HG02610 (cell line): ENCODE data around the gene STXBP6.

Experiments used
- ATAC-seq: cut with Tn5 transposase; IDR thresholded peaks from one replicate; pipeline ENCODE4 v1.9.1; 2021; ENCODE audit warnings: mild to moderate bottlenecking, moderate library complexity; ENCODE audit not compliant: unreplicated experiment

The STXBP6 gene

DNA sequence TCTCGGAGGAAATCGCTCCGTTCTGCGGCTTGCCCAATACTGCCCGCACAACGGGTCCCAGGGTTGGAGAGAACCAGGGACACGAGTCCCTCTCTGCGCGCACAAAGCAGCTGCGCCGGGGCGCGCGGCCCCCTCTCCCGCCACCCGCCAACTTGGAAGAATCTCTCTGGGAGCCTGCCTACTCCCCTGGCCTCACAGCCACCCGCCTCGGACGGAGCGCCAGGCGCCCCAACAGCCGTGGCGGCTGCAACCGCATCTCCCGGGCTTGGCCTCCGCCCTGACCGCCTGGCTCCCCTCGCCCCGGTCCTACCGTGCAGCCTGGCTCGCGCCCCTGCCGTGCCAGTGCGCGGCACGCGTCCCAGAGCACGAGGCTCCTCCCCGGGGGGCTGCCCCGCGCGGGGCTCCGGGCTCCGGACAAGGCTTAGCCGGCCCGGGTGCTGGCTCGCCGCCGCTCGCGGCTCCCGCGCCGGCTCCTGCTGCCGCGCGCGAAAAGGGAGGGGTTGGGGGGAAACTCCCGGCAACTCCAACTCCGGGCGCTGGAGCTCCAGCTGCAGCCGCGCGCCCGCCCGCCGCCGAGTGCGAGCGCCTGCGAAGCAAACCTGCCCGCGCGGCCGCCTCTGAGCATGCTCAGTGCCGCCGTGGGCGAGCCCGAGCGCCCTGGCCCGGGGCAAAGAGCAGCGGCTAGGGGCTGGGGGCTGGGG, at the start of gene STXBP6:
STXBP6 (minus strand) TSS at position 580 of the 701 bp plus-strand sequence. CDS start 75,329 bp downstream, outside the sequence.
- ATAC-seq, result no peak

DNA sequence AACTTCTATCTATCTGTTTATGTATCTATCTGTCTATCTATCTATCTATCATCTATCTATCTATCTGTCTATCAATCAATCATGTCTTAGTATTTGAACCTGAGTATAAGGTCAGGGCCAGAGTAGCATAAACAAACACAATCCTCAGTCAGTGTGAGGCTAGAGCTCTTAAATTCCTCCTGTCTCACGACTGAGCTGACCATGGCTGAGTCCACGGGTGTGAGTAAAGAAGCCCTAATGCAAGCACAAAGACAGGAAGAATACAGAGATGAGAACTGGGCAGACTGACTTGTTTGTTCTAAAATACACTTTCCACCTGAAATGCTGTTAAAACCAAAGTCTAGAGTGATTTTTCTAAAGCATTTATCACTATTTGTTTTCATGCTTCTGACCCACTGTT, 47.2 kb upstream of the STXBP6 start:
- no peak for ATAC-seq

DNA sequence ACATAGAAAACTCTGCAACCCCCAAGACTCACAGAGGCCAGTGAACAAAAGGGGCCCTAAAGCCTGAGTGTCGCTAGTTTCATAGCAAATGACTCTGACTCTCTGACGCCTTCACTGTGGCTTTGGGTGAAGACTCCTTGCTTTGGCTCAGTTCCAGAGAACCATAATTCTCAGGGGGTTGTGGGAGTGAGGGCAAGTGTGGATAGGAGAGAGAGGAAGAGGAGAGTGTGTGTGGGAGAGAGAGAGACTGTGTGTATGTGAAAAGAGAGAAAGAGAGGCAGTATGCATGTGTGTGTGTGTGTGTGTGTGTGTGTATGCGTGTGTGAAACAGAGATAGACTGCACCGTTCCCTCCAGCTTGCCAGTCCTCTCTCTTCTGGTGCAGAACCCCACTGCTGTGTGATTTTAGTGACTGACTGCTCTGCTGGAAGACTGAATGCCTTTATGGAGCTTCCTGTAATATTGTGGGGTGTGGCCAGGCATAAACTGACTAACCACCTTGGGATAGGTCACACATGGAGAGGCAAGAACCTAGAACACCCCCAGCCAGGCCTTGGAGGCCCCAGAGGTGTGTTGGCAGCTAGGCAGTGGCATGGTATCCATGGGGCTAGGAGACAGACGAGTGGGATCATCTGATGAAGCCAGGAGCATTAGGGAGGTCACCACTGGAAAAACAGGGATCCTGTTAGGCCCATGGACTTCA, 45.9 kb upstream of the STXBP6 start:
- no peak for ATAC-seq

DNA sequence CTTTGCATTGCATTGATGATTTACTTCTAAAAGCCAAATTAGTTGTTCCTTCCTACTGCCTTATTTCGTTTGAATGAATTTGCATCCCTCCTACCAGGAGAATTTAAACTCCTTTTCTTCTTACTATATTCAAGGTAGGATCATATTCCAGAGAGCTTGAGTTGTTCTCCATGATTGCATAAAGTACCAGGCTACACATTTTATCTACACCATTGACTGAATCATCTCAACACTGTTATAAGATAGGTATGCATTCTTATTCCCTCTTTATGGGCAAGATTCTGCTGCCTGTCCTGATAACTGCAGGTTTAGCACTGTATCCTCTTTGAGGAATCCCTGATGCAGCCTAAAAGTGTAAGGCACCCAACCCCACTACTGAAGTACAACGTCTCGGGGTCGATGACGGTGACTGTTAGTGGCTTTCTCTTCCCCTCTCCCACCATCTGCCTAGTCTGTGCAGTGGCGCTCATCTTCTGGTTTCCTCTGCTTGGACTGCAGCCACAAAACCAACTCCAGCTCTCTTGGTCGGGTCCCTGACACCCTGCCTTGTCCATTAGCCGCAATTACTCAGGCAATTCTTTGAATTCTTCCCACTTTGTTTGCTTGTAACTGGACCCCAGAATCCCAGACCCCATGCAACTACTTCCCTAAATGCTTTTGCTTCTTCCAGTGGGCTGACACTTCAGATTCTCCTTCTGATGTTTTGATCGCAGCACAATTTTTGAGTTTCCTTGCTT, 44.4 kb upstream of the STXBP6 start:
- no peak for ATAC-seq

DNA sequence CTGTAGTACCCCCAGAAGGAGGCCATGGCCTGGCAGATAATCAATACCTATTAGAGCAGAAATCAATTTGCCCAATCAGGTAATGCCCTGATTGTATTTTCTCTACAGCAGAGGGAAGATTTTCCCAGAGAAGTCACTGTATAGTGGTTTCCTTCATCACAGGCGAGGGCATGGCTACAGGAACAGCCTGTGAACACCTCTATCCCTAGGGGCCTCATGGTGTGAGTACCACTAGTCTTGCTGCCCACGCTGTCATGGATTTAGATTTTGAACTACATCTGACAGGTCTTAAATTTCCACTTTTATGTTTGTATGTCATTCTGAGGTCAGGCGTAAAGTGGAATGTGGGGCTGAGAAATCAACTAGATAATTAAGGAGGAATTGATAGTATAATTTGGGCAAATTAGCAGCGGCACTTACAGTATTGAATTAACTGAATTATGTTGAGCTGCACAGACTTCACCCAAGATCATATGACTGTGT, 42.4 kb upstream of the STXBP6 start:
- no peak for ATAC-seq

DNA sequence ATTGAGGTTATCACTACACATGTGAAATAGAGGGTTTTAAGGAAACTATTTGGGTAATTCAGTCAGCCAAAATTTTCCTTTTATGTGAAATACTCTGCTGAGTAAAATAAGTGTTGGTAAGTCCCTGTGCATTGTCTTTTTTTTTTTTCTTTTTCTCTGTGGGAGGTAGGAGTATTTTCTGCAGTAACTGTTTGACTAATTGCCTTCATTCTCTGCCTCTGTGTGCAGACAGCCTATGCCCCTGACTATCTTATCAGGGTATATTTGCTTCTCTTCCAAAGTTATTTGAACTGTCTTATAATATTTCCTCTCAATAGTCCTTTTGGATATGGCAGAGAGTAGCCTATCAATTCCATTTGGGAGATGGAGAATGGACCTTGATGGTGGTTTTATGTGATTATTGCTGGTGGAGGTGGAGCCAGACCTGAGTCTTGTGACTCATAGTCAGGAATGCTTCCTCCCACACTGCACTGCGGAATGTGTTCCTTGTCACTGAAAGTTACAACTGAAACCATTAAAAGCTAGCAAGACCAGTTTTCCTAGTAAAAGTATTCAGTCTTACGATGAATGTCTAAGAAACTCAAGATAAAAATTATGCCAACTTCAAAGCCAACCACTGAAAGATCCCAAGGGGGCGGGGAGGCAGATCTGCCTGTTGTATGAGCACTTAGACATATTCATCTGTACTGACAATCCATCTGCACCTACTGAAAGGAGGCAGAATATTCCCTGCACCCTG, 40.9 kb upstream of the STXBP6 start:
- no peak for ATAC-seq

DNA sequence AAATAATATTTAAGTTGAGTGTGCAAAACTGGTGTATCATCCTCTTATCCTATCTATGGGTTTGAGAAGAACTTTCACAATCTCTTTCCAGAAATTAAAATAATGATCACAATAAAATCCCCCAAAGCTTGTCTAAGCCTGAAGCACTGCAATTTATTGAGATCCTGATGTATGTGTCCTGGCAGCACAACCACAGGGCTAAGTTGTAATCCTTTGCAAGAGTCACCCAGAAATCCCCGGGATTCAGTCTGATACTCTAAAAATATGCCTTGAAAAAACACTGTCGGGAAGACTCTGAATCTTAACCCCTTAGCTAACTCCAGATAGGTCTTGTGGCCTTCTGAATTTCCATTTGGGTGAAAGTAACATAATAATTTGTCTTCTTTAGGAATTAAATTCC, 40.3 kb upstream of the STXBP6 start:
- no peak for ATAC-seq

DNA sequence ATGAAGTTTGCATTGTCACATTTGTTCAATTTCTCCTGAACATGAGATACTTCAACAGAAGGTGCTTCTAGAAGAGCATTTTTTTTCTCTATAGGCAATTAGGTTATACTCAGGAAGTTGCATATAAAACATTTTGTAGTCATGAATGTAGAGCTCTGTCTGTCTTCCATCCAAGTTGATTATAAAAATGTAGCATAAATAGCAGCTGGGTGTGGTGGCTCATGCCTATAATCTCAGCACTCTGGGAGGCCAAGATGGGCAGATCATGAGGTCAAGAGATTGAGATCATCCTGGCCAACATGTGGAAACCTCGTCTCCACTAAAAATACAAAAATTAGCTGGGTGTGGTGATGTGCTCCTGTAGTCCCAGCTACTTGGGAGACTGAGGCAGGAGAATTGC, 39.5 kb upstream of the STXBP6 start:
- ATAC-seq, result no peak

DNA sequence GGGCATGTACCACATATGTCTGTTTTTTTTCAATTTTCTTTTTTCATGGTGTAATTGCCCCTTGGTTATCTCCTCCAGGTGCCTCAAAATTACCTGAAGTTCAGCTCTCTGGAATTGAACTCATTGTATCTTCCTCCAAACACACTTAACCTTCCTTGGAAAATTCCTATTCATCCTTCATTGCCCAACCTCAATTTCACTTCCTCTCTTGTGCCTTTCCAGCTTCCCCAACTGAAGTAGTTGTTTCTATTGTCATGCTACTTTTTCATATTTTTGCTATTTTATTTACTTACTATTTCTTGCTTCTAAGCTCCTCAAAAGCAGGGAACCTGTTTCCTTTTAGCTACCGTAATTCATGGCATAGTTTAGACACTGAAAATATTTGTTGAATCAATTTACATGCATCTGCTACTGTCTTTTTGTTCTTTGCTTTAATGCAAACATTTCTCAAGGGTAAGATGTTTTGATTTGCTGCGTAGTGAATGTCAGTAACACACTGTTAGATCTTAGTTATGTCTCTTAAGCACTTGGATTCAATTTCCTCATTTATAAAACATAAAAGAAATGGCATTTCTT, 37.0 kb upstream of the STXBP6 start:
- no peak for ATAC-seq

DNA sequence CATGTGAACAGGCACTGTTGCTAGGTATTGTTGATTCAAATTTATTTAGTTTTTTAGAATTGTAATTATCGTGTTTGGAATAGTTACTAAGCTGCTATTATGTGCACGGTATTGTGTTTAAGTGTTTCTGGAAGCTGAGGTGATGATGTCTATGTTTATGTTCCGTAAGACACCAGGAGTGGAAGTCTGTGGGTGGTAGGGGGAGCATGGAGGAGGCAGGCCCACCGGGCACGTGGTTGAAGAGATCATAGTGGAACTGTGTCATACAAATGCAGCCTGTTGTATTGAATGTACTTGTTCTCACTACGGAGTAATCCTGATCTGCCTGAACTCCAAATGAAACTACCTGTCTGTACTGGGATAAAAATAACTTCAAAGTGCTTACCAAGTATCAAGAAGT, 36.1 kb upstream of the STXBP6 start:
- ATAC-seq, result no peak

DNA sequence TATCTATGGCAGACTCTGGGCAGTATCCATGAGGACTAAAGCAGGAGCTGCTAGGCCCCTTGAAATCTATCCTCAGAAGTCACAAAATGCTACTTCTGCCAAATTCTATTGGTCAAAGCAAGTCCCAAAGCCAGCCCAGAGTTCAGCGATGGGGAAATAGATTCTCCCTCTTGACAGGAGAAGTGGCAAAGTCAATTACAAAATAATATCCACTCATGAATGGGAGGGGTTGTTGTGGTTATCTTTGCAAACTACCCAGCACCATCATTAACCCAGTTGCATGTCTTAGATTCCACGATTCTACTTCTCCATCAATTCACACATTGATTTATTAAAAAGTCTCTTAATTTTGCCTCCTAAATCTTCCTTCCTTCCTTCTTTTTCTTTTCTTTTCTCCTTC, 30.7 kb upstream of the STXBP6 start:
- no peak for ATAC-seq

DNA sequence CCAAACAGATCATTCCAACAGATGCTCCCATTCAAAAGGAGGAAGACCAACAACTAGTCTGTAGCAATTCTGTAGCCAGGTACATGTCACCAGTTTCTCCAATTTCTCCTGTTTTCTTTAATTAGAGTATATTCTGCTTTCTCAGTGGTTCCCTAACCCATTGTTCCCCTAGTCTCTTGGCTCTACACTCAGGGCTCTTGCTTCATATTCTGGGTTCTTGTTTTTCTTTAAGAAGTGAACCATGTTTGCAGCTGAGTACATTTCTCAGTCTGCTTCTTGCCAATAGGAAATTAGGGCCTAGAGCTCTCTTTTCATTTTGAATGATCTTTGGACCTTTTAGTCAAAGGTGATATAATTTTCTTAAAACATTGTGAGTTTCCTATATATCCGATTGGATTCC, 29.4 kb upstream of the STXBP6 start:
- no peak for ATAC-seq

DNA sequence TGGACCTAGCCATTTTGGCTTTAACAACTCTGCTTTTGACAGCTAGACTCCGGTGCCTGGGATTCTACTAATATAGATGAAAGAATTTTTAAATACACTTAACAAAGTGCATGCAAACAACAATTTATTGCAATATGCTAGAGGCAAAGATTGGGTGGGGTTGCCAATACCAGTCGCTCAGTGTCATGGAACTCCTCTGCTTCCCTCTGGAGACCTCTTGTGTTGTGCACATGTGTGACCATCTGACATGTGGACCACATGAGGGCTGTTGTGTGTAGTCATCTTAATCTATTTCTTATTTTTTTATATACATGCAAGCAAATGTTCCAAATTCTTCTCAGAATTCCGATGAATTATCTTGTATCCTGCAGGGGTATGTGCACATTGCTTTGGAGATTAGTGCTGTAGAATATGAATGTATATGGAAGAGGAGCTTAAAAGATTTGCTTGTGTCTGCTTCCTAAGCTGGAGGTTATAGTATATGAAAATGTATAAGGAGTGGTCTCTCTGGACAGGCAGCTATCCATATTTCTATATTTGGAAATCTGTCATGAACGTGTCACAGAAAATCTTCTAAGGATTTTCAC, 24.2 kb upstream of the STXBP6 start:
- no peak for ATAC-seq

DNA sequence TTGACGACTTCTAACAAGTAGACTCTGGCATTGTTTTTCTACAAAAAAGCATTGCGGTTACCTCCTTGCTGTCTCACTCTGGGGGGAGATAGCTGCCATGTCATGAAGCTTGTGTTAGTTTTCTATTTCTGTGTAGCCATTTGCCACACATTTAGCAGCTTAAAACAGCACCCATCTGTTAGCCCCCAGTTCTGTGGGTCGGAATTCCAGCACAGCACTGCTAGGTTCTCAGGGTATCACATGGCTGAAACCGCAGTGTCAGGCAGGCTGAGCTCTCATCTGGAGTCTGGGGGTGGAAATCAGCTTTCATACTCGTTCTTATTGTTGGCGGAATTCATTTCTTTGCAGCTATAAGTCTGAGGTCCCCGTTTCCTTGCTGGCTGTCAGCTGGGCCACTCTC, 19.9 kb upstream of the STXBP6 start:
- no peak for ATAC-seq

DNA sequence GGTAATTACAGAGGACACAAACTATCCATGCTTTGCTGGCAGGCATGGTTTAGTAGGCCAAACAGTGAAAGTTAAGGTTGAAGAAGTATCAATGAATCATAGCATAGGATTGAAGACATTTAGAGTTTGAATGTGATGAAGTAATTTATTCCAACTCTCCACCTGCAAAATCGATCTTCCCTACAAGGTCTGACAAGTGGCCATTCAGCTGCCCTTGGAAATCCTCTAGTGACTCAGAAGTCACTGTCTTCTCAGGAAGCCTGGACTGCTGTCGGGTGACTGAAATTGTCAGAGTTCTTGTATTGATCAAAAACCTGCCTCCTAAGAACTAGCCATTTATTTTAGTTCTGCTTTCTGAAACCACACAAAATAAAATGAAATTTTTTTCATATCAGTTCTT, 17.7 kb upstream of the STXBP6 start:
- ATAC-seq, result no peak

DNA sequence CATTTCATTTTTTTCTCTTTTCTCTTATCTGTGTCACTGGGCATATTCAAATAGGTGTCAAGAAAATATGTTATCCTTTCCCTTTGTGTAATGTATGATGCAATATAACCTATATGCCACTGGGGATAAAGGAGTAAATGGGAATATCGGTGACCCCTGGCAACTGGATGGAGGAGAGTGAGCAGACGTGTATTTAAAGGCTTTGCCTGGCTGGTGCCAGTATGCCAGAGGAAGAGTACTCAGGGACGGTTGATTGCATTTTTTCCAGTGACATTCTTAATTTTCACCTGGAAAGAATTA, 12.0 kb upstream of the STXBP6 start:
- no peak for ATAC-seq

DNA sequence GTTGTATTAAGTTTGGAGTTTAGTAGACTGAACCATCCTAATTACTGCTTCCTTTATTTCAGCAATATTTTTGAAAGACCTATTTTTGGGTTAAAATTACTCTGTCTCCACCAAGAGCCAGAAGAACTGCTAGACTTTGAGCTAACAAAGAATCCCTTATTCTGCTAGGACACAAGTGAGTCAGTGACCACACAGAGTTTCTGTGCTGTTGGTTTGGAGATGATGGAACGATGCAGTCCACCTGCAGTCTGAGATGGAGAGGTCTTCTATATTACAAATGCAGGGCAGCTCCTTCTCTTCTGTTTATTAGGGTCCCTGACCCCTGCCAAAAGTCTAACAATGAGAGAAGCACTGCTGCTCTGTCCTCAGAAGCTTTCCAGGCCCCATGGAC, 6.7 kb upstream of the STXBP6 start:
- ATAC-seq, result peak; percentile 43

DNA sequence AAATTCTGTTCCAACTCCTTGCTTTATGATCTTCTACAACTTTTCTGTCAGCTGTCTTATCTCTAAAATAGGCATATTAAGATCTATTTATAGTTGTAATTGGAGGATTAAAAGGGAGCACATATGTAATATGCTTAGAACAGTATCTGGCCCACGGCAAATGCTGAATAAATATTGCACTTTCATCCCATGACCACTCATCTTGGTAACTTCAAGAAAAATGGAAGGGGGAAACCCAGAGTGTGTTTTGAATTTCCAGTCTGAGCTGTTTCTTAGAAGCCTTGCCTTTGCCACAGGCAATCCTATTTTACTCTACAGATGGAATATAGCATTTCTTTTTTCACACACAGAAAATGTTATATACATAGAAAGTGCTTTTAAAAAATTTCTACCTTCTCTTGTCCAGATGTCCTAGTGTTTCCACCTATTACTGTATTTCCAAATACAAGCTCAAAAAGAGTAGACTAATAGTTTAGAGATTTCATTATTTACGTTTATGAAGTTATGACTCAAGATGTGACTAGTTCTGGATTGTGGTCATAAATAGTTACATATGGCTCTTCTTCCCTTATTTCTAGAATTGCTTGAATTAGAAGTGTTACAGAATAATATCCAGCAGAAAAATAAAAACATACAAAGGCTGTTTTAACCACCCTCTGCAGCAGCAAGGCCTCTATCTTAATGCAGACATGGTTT, 6.2 kb upstream of the STXBP6 start:
- peak; percentile 45 for ATAC-seq

DNA sequence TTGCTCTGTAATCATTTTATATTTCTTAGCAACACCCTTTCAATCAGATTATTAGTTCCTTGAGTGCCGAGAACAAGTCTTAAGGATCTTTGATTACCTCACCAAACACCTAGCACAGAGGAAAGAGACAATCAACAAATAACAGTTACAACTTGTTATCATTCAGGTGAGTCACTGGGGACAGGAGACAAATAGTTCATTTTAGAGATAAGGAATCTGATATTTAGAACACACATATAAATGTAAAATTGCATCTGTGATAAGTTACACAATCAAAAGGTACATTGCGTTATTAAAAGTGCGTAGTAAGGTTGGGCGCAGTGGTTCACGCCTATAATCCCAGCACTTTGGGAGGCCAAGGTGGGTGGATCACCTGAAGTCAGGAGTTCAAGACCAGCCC, 5.1 kb upstream of the STXBP6 start:
- ATAC-seq, result no peak

DNA sequence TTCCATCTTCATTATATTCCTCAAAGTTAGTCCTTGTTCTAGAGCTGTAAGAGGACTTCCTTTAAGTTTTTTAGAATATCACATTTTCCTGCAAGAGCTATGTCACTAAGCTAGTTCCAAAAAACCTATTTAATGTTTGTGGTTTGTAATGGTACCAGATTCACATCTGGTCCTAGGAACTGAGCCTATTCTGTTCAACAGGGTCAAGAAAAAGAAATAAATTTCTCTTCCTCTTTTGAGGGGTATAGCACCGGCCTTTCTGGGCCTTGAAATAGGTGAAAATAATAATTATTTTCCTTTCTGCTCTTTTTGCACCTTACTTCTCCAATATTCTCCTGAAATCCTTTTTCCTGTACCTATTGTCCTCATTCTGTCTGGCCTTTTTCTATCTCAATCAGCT, 3.6 kb upstream of the STXBP6 start:
- ATAC-seq, result no peak
